Hepatic stellate cell (primary cell): ENCODE data around the gene POC5.

ENCODE experiments used
- DNase-seq: peaks from one replicate; pipeline ENCODE4 v3.0.0; 2011; ENCODE audit warnings: low spot score

Gene POC5

GRCh38 chr5:75659791-75660450 is 57.3 kb downstream of the POC5 start:
- DNase-seq = no peak

- DNase-seq = peak; percentile 42
Observed at GRCh38 chr5:75656311-75657003, 60.8 kb downstream of the POC5 start.

GRCh38 chr5:75654693-75655295 is 62.4 kb downstream of the POC5 start:
- DNase-seq = no peak

GRCh38 chr5:75653521-75653920 is 63.7 kb downstream of the POC5 start:
- no peak for DNase-seq

GRCh38 chr5:75651575-75652238 is 65.5 kb downstream of the POC5 start:
- DNase-seq = no peak

GRCh38 chr5:75648712-75649111 is 68.5 kb downstream of the POC5 start:
- DNase-seq = no peak

GRCh38 chr5:75640826-75641225 is 76.4 kb downstream of the POC5 start:
- DNase-seq = no peak

GRCh38 chr5:75640395-75640794 is 76.8 kb downstream of the POC5 start:
- peak; percentile 73 for DNase-seq

GRCh38 chr5:75639535-75640311 is 77.5 kb downstream of the POC5 start:
- DNase-seq = no peak

GRCh38 chr5:75637949-75638348 is 79.3 kb downstream of the POC5 start:
- DNase-seq = no peak

GRCh38 chr5:75632321-75632720 is 84.9 kb downstream of the POC5 start:
- DNase-seq = no peak

GRCh38 chr5:75630875-75631274 is 86.4 kb downstream of the POC5 start:
- DNase-seq = no peak

- no peak for DNase-seq
Observed at GRCh38 chr5:75627801-75628200, 89.4 kb downstream of the POC5 start.

GRCh38 chr5:75626959-75627358 is 90.3 kb downstream of the POC5 start:
- no peak for DNase-seq
